ENCODE measurements around the gene TGFBR3.

DNA sequence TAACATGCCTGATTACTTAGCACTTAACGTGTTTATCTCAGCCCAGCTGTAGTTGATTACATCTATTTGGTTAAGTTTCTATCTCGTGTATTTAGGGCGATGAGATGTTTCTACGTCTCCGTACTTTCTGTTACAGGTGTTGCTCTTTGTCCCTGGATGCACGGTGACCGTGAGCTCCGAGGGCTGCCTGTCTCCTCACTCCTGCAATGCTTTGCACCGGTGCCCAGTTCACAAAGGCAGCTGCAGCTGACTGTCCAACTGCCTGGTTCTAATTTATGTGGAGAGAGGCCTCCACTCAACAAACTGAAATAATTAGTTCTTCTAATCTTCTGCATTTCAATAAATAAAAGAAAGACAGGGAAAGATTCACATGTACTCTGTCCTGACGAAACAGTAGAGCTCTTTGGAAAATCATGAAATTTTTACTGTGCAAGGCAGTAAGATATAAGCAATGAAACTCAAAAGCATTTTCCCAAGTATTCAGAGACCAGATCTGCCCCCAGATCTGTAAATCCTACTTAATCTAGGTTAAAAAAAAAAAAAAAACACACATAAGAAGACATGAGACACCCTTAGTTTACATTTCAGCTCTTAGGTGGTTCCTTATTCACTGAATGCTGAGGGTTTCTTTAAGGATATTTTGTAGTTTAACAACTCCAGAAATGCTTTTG lies 108.2 kb downstream of the TGFBR3 start:
- TF ChIP-seq, protein P1, sequence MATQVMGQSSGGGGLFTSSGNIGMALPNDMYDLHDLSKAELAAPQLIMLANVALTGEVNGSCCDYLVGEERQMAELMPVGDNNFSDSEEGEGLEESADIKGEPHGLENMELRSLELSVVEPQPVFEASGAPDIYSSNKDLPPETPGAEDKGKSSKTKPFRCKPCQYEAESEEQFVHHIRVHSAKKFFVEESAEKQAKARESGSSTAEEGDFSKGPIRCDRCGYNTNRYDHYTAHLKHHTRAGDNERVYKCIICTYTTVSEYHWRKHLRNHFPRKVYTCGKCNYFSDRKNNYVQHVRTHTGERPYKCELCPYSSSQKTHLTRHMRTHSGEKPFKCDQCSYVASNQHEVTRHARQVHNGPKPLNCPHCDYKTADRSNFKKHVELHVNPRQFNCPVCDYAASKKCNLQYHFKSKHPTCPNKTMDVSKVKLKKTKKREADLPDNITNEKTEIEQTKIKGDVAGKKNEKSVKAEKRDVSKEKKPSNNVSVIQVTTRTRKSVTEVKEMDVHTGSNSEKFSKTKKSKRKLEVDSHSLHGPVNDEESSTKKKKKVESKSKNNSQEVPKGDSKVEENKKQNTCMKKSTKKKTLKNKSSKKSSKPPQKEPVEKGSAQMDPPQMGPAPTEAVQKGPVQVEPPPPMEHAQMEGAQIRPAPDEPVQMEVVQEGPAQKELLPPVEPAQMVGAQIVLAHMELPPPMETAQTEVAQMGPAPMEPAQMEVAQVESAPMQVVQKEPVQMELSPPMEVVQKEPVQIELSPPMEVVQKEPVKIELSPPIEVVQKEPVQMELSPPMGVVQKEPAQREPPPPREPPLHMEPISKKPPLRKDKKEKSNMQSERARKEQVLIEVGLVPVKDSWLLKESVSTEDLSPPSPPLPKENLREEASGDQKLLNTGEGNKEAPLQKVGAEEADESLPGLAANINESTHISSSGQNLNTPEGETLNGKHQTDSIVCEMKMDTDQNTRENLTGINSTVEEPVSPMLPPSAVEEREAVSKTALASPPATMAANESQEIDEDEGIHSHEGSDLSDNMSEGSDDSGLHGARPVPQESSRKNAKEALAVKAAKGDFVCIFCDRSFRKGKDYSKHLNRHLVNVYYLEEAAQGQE (IDR thresholded peaks at IDR 0.05; ENCODE audit: insufficient read depth in 1 of 2, low read depth in 2 of 2, low read length in 2 of 2) = no peak
- TF ChIP-seq TAF1 (IDR thresholded peaks at IDR 0.05; ENCODE audit: borderline replicate concordance, insufficient read depth, low read length) = no peak
